ENCODE data around the gene CCSAP. TPM values are rescaled to one million over a fixed set of nuclear protein-coding genes. Genes with fewer than 3 reads are reported as not detected.

The CCSAP gene
- total RNA-seq, 4 donors from 2014 or later = 2.5 to 3.8 (median 3.5) TPM; not detected in 1

DNA sequence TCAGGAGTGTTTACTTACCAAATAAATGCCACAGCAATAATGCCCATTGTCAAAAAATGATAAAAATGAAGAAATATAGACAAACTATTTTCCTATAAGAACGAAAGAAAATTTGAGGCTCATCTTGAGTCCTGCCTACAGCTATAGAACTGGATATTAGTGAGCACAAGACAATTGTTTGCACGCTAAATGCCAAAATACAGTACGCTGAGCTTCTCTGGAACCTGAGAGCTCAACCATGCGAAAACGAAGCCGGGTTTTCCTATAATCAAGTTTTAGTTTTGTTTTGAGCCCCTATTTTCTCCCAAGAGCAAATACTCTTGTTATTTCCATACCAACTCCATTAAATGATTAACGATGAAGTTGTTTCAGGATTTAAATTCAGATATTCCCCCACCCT is 42.0 kb upstream of the CCSAP start:
- DNase-seq = no peak
- no peak overlapping the region for H3K4me3 ChIP-seq
- no peak for TF ChIP-seq POLR2AphosphoS5 (IDR thresholded peaks at IDR 0.05)
- no peak for TF ChIP-seq EP300 (IDR thresholded peaks at IDR 0.05; ENCODE audit: low read depth)
- no peak for TF ChIP-seq POLR2A (IDR thresholded peaks at IDR 0.05)
- TF ChIP-seq, protein P1, sequence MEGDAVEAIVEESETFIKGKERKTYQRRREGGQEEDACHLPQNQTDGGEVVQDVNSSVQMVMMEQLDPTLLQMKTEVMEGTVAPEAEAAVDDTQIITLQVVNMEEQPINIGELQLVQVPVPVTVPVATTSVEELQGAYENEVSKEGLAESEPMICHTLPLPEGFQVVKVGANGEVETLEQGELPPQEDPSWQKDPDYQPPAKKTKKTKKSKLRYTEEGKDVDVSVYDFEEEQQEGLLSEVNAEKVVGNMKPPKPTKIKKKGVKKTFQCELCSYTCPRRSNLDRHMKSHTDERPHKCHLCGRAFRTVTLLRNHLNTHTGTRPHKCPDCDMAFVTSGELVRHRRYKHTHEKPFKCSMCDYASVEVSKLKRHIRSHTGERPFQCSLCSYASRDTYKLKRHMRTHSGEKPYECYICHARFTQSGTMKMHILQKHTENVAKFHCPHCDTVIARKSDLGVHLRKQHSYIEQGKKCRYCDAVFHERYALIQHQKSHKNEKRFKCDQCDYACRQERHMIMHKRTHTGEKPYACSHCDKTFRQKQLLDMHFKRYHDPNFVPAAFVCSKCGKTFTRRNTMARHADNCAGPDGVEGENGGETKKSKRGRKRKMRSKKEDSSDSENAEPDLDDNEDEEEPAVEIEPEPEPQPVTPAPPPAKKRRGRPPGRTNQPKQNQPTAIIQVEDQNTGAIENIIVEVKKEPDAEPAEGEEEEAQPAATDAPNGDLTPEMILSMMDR (IDR thresholded peaks at IDR 0.05) = no peak
- peaks cover 4% of the 10 kb centered on the region for H3K27me3 ChIP-seq
- no peak overlapping the region for H3K27ac ChIP-seq
- WGBS, 2 donors (ENCODE audit: low coverage in 1 of 2) = 85 to 89% methylated on average over 6 to 7 of the region's 7 CpGs
- intact Hi-C loops (cut with DNase I; ENCODE audit: low total_unique reads) (no loop called here), in situ Hi-C loops (cut with MboI; ENCODE audit: low pct_ligation_motif_present in 1 of 4, low pct_unique_long_range_greater_than_20kb in 1 of 4, low sequenced_read_pairs in 3 of 4) (no loop called here)
- H3K4me1 ChIP-seq = no peaks in the 10 kb centered on the region
- no peaks in the 10 kb centered on the region for H3K9me3 ChIP-seq
- no peaks in the 10 kb centered on the region for H3K36me3 ChIP-seq

DNA sequence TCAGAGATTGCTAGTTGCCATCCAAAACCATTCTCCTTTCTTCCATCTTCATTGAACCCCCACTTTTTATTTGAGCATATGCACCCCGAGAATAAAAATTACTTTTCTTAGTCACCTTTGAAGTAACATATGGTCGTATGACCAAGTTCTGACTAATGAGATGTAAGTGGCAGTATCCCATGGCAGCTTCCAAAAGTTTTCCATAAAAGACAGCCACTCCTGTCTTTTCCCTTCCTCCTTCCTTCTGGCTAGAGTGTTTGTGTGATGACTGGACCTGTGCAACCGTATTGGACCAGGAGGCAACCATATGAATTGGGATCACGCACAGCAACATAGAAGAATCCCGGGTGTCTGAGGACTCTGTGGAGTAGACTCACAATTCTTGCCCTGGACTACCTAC is 41.1 kb upstream of the CCSAP start:
- TF ChIP-seq, protein P1 (IDR thresholded peaks at IDR 0.05) = no peak
- TF ChIP-seq POLR2AphosphoS5 (IDR thresholded peaks at IDR 0.05) (no peak), POLR2A (IDR thresholded peaks at IDR 0.05) (no peak), EP300 (IDR thresholded peaks at IDR 0.05; ENCODE audit: low read depth) (no peak)
- intact Hi-C loops (cut with DNase I; ENCODE audit: low total_unique reads) = no loop called here
- WGBS, 2 donors (ENCODE audit: low coverage in 1 of 2) = 77 to 87% methylated on average over 4 to 5 of the region's 5 CpGs
- no peak overlapping the region for H3K4me3 ChIP-seq
- no peaks in the 10 kb centered on the region for H3K4me1 ChIP-seq
- H3K36me3 ChIP-seq = no peaks in the 10 kb centered on the region
- peaks cover 4% of the 10 kb centered on the region for H3K27me3 ChIP-seq
- in situ Hi-C loops (cut with MboI; ENCODE audit: low pct_ligation_motif_present in 1 of 4, low pct_unique_long_range_greater_than_20kb in 1 of 4, low sequenced_read_pairs in 3 of 4) = no loop called here
- H3K27ac ChIP-seq = no peak overlapping the region
- H3K9me3 ChIP-seq = no peaks in the 10 kb centered on the region
- DNase-seq = no peak

DNA sequence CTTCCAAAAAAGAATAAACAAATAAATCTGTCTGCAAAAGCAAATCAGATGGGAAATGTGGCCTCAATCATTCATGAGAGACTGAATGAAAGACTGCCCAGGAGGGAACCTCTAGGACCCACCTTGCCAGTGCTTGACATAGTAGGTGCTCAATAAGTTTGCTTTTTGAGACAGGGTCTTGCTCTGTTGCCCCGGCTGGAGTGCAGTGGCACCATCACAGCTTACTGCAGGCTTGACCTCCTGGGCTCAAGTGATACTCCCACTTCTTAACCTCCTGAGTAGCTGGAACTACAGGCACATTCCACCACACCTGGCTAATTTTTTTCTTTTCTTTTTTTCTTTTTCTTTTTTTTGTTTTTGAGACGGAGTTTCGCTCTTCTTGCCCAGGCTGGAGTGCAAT is 40.3 kb upstream of the CCSAP start:
- H3K4me1 ChIP-seq = no peaks in the 10 kb centered on the region
- 97% methylated on average over 3 of the region's 3 CpGs for WGBS, 2 donors (ENCODE audit: low coverage in 1 of 2)
- intact Hi-C loops (cut with DNase I; ENCODE audit: low total_unique reads) = no loop called here
- in situ Hi-C loops (cut with MboI; ENCODE audit: low pct_ligation_motif_present in 1 of 4, low pct_unique_long_range_greater_than_20kb in 1 of 4, low sequenced_read_pairs in 3 of 4) = no loop called here
- no peak for DNase-seq
- no peak overlapping the region for H3K4me3 ChIP-seq
- no peak overlapping the region for H3K27ac ChIP-seq
- H3K9me3 ChIP-seq = no peaks in the 10 kb centered on the region
- no peaks in the 10 kb centered on the region for H3K36me3 ChIP-seq
- TF ChIP-seq, protein P1 (IDR thresholded peaks at IDR 0.05) = no peak
- TF ChIP-seq POLR2A (IDR thresholded peaks at IDR 0.05) = no peak
- TF ChIP-seq EP300 (IDR thresholded peaks at IDR 0.05; ENCODE audit: low read depth) = no peak
- TF ChIP-seq POLR2AphosphoS5 (IDR thresholded peaks at IDR 0.05) = no peak
- H3K27me3 ChIP-seq = peaks cover 4% of the 10 kb centered on the region

DNA sequence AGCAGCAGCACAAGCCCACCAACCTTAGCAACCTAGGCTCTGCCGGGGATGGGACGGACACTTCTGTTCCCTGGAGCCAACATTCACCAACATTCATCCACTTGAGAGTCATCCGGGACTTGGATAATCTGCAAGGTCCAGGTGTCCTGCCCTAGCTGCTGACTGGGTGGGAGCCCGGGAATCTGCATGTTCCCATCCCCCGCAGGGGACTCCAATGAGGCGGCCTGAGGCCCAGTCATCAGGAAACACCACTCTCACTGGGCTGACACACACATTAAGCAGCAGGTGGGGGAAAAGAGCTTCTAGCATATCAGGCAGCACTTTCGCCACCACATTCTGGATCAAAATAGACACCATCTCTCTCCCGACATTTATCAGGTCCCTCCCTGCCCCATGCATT is 38.4 kb upstream of the CCSAP start:
- intact Hi-C loops (cut with DNase I; ENCODE audit: low total_unique reads) = no loop called here
- WGBS, 2 donors (ENCODE audit: low coverage in 1 of 2) = 82 to 83% methylated on average over 2 to 8 of the region's 8 CpGs
- Histone ChIP-seq H3K27me3 (peaks cover 4% of the 10 kb centered on the region), H3K27ac (no peak overlapping the region), H3K36me3 (no peaks in the 10 kb centered on the region), H3K4me3 (no peak overlapping the region), H3K9me3 (no peaks in the 10 kb centered on the region), H3K4me1 (no peaks in the 10 kb centered on the region)
- TF ChIP-seq, protein P1 (IDR thresholded peaks at IDR 0.05) = no peak
- no peak for TF ChIP-seq POLR2A (IDR thresholded peaks at IDR 0.05)
- no peak for TF ChIP-seq POLR2AphosphoS5 (IDR thresholded peaks at IDR 0.05)
- no peak for TF ChIP-seq EP300 (IDR thresholded peaks at IDR 0.05; ENCODE audit: low read depth)
- in situ Hi-C loops (cut with MboI; ENCODE audit: low pct_ligation_motif_present in 1 of 4, low pct_unique_long_range_greater_than_20kb in 1 of 4, low sequenced_read_pairs in 3 of 4) = no loop called here
- no peak for DNase-seq
